CD4-positive, alpha-beta T cell treated with Interleukin-10 for 1 hour (primary cell): ENCODE results near the gene TTC1.
"Not testable (repeated sequence)": the region's sequence is repeated elsewhere in the genome, so short reads cannot be mapped to it uniquely, and the experiment has no call there.

ENCODE experiments used
- DNase-seq: peaks from one replicate; pipeline ENCODE4 v3.0.0-alpha.2; 2020

The TTC1 gene

DNA sequence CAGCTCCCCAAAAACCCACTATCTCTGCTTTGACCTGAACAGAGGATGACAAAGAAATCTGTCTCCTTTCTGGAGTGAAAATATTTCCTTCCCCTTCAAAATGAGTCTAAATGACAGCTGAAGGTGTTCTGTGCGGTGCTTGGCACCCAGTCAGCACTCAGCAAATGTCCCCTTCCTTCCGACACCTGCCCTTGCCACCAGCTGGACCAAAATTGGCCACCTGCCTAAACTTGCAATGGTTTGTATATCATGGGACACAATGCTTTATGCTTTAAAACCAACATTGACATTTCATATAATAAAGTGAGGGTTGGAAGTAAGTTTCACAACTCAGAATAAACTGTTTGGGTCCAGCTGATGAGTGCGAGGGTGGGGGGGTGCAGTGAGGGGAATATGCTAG lies 7.5 kb upstream of the TTC1 start:
- no peak for DNase-seq

DNA sequence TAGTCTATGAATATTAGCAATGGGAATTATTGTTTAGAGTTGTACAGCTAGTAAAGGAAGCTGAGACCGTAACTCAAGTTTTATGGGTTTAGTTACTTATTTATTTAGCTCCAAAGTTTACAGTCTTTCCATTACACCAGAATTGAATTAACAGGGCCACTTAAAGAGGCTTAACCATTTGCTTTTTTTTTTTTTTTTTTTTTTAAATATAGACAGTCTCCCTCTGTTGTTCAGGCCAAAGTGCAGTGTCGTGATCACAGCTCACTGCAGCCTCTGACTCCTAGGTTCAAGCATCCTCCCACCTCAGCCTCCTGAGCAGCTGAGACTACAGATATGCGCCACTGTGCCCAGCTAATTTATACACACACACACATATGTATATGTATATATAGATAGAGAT lies 1.4 kb upstream of the TTC1 start:
- DNase-seq: no peak

DNA sequence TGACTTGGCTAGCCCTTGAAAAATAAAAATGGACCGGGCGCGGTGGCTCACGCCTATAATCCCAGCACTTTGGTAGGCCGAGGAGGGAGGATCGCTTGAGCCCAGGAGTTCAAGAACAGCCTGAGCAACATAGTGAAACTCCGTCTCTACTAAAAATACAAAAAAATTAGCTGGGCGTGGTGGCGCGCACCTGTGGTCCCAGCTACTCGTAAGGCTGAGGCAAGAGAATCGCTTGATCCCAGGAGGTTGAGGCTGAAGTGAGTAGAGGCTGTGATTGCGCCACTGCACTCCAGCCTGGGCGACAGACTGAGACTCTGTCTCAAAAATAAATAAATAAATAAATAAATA lies 436 bp upstream of the TTC1 start:
- not testable (repeated sequence) for DNase-seq

DNA sequence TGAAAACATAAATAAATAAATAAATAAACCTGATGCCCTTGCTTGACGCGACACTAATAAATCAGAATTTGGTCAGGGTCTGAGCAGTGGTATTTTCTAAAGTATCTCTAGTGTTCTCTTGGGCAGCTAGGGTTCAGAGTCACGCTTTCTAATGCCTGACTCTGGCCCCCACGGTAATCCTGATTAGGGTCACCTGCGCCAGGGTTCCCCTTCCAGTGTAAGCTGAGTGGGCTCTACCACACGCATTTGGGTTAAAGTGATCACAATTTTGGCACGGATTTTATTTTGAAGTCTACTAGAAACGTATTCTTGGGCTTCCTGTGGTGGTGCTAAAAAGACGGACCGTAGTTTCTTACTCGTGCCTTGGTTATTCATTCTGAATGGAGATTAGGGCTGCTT lies 651 bp downstream of the TTC1 start:
- DNase-seq: no peak

DNA sequence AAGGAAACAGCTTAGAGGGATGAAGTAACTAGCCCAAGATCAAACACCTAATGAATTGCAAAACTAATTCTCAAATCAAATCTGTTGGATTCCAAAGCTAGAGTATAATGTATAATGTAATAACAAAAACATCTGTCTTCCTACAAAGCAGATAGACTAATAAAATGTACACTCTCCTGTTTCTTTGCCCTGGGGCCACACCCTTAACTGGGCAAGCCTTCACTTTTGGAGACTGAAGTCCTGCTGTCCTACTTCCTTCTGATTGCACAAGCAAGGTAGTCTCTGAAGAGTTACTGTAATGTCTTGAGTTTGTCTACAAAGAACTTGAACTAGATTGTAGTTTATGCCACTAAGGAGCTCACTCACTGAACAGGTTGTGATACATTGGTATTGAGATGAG lies 2.5 kb downstream of the TTC1 start:
- DNase-seq: no peak

DNA sequence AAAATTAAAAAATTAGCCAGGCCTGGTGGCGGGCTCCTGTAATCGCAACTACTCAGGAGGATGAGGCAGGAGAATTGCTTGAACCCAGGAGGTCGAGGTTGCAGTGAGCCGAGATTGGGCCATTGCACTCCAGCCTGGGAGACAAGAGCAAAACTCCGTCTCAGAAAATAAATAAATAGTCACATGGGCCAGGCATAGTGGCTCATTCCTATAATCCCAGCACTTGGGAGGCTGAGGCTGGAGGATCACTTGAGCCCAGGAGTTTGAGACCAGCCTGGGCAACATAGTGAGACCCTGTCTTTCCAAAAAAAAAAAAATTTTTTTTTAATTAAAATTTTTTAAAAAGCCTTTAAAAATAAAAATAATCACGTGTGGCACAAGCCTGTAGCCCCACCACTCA lies 5.3 kb downstream of the TTC1 start:
- DNase-seq: not testable (repeated sequence)

GRCh38 chr5:160018945-160019625 lies 10.1 kb downstream of the TTC1 start:
- DNase-seq: no peak

- peak; percentile 12 for DNase-seq
Measured at GRCh38 chr5:160020266-160020770, 11.4 kb downstream of the TTC1 start.

DNA sequence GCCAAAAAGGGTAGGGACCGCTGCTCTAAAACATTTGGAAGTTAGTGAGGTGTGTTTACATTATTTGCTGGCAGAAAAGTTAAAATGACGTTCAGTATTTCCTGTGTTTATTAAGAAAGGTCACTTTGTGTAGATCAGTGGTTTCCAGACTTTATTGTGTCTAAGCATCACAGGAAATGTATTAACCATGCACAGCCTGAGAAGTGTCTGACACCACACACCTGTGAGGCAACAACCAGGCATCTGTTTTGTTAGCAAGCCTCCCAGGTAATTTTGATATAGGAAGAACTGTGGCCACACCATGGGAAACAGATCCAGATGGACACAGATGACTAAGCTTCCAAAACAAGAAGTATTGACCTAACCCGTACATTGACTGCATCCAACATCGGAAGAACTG lies 12.0 kb downstream of the TTC1 start:
- peak; percentile 20 for DNase-seq

- peak; percentile 81 for DNase-seq
Measured at GRCh38 chr5:160021831-160022446, 13.0 kb downstream of the TTC1 start.

DNA sequence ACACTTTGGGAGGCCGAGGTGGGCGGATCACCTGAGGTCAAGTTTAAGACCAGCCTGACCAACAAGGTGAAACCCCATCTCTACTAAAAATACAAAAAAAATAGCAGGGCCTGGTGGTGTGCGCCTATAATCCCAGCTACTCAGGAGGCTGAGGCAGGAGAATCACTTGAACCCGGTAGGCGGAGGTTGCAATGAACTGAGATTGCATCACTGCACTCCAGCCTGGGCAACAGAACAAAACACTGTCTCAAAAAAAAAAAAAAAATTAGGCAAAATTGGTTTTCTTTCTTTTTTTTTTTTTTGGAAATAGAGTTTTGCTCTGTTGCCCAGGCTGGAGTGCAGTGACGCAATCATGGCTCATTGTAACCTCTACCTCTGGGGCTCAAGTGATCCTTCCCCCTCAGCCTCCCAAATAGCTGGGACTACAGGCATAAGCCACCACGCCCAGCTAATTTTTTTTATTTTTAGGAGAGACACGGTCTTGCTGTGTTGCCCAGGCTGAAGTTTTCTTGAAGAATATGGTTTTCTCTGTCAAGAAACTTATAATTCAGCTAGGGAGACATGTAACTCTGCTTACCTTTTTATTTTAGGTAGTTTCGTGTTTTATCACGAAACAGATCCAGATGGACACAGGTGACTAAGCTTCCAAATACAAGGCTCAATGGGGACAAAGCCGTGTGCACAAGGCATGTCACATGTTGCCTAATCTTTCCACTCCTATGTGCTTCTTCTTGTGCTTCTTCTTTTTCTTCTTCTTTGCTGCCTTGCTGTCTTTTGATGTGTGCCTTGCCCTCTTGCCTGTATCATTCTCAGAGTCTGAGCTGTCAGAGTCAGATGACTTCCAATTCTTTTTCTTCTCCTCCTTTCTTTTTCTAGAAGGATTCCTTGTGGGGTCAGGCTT lies 14.3 kb downstream of the TTC1 start:
- DNase-seq: no peak

- no peak for DNase-seq
Measured at GRCh38 chr5:160023908-160024630, 15.1 kb downstream of the TTC1 start.

- no peak for DNase-seq
Measured at GRCh38 chr5:160029004-160029403, 20.1 kb downstream of the TTC1 start.

- DNase-seq: no peak
Measured at GRCh38 chr5:160029540-160030139, 20.7 kb downstream of the TTC1 start.

- DNase-seq: no peak
Measured at GRCh38 chr5:160030631-160031377, 21.9 kb downstream of the TTC1 start.

DNA sequence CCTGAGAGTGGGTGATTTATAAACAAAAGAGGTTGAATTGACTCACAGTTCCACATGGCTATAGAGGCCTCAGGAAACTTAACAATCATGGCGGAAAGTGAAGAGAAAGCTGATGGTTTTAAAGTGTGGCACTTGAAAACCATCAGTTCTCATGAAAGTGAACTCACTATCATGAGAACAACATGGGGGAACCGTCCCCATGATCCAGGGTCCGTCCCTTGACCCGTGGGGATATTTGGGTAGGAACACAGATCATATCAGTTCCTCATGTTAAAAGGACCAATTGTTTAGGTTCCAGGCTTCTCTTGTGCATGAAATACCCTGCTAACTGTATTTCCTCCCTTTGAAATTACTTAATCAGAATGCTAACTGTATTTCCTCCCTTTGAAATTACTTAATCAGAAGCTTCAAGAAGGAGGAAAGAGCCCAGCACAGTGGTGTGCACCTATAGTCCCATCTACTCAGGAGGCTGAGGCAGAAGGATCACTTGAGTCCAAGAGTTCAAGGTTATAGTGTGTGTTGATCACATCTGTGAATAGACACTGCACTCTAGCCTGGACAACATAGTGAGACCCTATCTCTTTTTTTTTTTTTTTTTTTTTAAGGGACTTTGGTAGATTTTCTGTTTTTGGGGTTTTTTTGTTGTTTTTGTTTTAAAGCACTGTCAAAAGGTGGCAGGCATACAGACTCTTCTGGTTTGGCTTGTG lies 24.8 kb downstream of the TTC1 start:
- DNase-seq: no peak

GRCh38 chr5:160036243-160036642 lies 27.3 kb downstream of the TTC1 start:
- no peak for DNase-seq

- no peak for DNase-seq
Measured at GRCh38 chr5:160036884-160037283, 27.9 kb downstream of the TTC1 start.

DNA sequence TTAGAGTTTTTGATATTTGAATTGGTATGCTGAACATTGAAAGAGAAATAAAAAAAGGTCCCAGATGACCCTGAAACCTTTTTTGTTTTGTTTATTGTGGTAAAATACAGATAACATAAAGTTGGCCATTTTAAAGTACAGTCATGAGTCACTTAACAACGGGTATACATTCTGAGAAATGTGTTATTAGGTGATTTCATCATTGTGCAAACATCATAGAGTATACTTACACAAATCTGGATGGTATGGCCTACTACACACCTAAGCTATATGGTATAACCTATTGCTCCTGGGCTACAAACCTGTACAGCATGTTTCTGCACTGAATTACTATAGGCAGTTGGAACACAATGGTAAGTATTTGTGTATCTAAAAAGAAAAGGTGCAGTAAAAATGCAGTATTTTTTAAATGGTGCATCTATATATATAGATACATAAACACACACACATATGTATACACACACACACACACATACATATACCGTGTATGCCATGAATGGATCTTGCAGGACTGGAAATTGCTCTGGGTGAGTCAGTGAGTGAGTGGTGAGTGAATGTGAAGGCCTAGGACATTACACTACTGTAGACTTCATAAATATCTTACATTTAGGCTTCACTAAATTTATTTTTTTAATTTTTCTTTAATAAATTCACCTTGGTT lies 31.0 kb downstream of the TTC1 start:
- no peak for DNase-seq

DNA sequence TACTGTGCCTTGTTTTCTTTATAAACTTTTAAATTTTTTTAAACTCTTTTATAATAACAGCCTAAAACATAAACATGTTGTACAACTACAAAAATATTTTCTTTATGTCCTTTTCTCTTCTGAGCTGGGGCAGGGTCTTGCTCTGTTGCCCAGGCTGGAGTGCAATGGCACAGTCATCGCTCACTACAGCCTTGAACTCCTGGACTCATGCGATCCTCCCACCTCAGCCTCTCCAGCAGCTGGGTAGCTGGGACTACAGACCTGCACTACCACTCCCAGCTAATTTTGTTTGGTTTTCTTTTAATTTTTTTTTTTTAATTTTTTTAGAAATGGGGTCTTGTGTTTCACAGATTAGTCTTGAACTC lies 31.5 kb downstream of the TTC1 start:
- DNase-seq: no peak

DNA sequence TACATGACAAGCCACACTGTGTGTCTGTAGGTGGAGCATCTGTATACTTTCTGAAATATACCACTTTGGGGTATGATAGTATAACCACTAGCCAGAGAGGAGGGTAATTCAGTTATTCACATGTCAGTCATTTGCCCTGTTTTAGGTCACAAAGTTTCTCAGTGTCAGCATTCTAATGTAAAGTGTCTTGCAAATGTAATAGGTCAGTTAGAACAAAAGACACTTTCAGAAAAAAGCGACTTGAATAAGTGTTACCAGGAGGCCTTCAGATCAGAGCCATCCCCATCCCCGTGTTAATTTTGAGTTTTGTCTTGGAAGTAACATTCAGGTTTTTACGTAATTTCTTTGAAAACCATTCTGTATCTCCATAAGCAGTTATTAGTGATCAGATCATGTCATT lies 33.7 kb downstream of the TTC1 start:
- DNase-seq: no peak
